Muscle of back (tissue), 11 donors: ENCODE results near the gene SLC38A3. TPM values are rescaled to one million over a fixed set of nuclear protein-coding genes. Genes with fewer than 3 reads are reported as not detected.
"Not testable (repeated sequence)": the region's sequence is repeated elsewhere in the genome, so short reads cannot be mapped to it uniquely, and the experiment has no call there.

Experiments
- DNase-seq, 3 donors: peaks; one replicate each; pipeline versions ENCODE4 v3.0.0 to v3.0.0-alpha.2; 2013
- polyA plus RNA-seq, 10 donors: library from polyadenylated mRNA; unstranded; fragments of 120-200 nt; gene quantifications; one replicate each; pipeline ENCODE4 v1.2.1, GENCODE V29; 2013; ENCODE audit not compliant: insufficient read length in 10 of 10

Gene SLC38A3
- polyA plus RNA-seq, 10 donors: 0.98 to 4.6 (median 2.4) TPM

GRCh38 chr3:50249457-50249856 is 44.4 kb downstream of the SLC38A3 start:
- DNase-seq: no peak

- no peak for DNase-seq
These were observed 45.4 kb downstream of the SLC38A3 start for GRCh38 chr3:50250514-50250913.

- DNase-seq: no peak
These were observed 46.1 kb downstream of the SLC38A3 start for GRCh38 chr3:50251220-50251619.

DNA sequence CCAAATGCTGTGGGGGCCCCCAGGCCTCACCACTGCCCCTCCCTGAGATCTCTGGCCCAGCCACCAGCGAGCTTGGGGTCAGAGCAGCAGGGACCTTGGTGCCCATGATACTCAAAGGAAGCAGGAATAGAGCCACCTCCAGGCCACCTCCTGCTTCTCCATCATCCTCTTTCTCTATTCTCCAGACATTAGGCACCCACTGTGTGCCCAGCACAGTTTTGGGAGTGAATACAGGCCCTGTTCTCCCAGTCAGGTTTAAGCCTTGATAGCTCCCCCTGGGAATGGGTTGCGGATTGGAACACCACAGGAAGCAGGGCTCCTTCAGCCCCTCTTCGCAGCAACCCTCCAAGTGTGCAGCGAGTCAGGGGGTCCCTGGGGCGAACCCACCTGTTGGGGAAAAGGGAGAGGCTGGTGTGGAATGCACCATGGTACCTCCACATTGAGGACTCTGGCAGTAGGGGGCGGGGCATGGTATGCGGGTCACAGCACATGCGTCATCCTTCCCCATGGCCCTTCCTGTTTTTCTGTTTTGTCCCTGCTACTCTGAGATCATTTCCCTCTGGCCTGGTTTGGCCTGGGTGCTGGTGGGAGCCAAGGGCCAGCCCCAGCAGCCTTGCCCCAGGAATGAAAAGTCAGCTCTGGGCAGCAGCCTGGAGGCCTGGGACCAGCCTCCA is 49.6 kb downstream of the SLC38A3 start:
- DNase-seq: no peak

GRCh38 chr3:50255251-50255615 is 50.2 kb downstream of the SLC38A3 start:
- no peak for DNase-seq

GRCh38 chr3:50256978-50257890 is 52.2 kb downstream of the SLC38A3 start:
- DNase-seq: no peak

GRCh38 chr3:50258029-50258680 is 53.1 kb downstream of the SLC38A3 start:
- no peak for DNase-seq

DNA sequence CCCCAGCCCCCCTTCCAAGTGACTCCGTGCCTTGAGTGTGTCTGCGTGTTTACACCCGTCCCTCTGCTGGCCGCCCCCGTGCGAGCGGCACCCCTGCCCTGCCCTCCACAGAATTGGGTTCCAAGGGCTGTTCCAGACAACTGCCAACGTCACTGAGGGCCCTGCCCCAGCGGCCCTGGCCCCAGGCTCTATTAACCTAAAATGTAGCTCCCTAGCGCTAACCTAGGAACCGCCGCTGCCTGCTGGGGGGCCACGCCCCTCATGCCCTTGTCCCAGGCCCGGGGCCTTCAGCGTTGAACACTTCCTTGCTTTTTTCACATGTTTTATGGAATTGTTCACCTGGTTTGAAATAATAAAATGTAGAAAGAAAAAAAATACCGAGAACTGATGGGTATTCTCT is 53.9 kb downstream of the SLC38A3 start:
- DNase-seq: no peak

- DNase-seq: no peak
These were observed 54.5 kb downstream of the SLC38A3 start for GRCh38 chr3:50259432-50260026.

DNA sequence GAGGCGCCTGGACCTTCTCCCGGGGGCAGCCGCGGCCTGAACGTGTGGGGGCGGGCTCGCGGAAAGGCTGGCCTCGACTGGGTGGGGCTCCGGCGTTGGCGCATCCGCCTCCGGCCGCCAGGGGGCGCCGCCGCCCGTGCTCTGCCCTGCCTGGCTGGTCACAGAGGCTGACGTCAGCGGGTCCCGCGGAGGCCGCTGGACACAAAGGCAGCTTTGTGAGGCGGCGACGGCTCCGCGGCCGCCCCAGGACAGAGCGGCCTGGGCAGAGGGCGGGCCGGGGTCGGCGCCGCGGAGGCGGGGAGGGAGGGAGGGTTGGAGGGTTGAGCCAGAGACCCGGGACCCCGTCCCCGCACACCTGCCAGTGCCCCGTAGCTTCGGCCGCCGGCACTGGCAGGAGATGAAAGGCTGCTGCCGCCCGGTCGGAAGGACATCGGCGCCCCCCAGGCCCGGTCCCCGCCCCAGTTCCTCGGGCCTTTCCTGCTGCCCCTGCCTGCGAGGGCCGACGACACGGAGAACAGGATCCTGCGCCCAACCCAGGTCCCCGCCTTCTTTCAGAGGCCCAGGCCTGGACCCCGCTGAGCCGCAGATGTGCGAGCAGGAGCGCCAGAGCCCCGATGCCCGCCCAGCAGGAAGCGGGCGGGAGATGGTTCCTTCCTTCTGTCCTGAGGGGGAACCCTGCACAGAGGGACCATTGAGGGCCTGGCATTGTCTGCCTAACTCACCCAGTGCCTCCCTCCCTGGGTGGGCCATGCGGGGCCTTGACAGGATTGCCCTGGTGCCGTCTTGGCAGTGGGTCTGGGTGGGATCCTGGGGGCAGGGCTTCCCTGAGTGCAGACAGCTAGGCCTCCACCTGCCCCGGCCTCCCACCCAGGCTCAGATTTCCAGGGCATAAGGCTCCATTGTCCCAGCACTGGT is 55.2 kb downstream of the SLC38A3 start:
- DNase-seq: peak; percentile 92 to 98 (median 97)

DNA sequence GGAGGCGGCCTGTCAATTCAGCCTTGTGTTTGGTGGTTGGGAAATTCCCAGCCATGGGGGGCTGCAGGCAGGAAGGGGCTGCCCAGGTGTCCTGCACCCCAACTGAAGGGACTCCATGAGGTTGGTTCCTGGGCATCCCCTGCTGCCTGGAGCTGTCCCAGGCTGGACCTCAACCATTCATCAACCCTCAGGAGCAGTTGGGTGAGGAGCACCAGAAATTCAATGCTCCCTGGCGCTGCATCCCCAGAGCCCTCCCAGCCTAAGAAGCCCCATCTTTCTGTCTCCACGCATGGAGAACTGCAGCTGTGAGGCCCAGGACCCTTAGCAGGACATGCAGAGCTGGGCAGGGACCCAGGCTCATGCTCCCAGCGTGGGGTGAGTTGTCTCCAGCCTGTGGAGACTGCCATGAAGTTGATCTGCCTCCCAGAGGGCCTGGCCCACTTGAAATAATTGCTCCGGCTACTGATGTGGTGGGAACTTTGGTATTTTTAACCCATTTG is 55.9 kb downstream of the SLC38A3 start:
- peak in 1 of 3 donors; percentile 76 for DNase-seq

GRCh38 chr3:50261505-50261904 is 56.4 kb downstream of the SLC38A3 start:
- DNase-seq: peak in 1 of 3 donors; percentile 54

- DNase-seq: not testable (repeated sequence)
These were observed 57.1 kb downstream of the SLC38A3 start for GRCh38 chr3:50262200-50262599.

DNA sequence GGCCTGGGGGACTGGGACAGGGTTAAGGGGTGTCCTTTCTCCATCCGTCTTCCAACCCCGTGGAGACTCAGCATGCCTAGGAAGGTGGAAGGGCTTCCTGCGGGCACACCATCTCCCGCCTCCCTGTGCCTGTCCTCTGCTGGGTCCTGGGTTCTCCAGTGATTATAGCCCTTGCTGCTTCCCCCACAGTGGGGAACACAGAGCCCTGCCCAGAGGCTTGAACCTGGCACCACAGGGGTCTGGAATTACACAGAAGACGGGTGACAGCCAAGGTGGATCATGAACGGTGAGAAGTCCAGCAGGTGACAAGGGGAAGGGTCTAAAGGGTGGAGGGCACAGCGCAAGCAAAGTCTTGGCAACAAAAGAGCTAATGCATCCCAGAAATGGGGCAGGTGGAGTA is 57.7 kb downstream of the SLC38A3 start:
- no peak for DNase-seq

GRCh38 chr3:50263478-50264382 is 58.7 kb downstream of the SLC38A3 start:
- DNase-seq: no peak

DNA sequence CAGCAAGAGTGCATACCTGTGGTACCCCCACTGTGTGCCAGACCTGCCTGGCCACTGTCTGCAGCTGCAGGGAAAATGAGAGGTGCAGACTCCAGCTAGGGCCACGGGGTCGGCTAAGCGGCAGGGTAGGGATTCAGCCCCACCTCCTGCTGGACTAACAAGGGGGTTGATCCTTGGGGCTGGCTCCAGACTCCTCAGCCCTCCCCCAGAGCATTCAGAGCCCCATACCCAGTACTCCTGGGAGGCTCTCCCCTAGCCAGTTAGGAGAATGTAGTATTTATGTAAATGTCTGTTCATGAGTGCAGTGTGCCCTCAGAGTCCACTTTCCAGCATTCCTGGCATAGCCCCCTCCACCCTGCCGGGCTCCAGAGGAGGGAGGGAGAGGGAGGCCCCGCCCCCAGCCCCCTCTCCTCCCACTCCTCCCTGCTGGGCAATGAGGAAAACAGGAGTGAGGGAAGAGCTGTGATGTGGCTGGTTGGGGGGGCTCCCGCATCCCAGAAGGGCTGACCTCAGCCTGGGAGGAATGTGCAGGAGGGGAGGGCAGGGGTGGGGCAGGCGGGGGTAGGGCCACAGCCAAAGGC is 59.4 kb downstream of the SLC38A3 start:
- peak; percentile 92 to 96 (median 95) for DNase-seq

DNA sequence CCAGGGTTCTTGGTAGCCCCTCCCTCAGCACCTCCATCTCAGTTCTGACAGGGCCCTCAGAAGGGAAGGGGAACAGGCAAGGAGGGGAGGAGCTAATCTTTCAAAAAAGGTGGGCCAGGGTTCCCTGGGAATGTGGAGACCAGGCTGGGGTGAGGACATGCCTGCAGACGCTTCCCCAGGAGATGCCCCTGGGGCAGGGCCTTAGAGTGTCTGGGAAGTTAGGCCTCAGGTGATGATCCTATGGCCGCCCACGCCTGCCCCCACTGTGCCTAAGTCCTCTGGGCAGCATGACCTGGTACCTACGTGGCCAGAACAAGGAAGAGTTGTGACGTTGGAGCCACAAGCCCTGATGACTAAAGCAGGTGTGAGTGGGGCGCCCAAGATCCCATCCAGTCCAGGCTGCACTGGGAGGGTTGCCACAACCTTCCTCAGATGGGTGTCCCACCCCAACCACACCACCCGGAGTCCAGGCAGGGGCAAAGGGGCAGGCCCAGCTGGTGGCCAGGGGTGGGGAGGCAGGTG is 60.0 kb downstream of the SLC38A3 start:
- DNase-seq: no peak

- no peak for DNase-seq
These were observed 60.5 kb downstream of the SLC38A3 start for GRCh38 chr3:50265571-50265970.

- peak in 1 of 3 donors; percentile 55 for DNase-seq
These were observed 60.9 kb downstream of the SLC38A3 start for GRCh38 chr3:50266017-50266416.
